ENCODE measurements around the gene OLIG3. TPM values are rescaled to one million over a fixed set of nuclear protein-coding genes. Genes with fewer than 3 reads are reported as not detected.

Gene OLIG3
- total RNA-seq, 1 donor from 2014 or later = not detected

GRCh38 chr6:137491478-137491877, 2.7 kb downstream of the OLIG3 start:
- TF ChIP-seq CTCF (IDR thresholded peaks at IDR 0.05) = no peak
- CTCF ChIA-PET = no interaction called here
- Mint-ChIP-seq H3K9me3 (no peaks in the 10 kb centered on the region), H3K27me3 (peaks cover 82% of the 10 kb centered on the region), H3K27ac (no peak overlapping the region), H3K4me3 (no peak overlapping the region), H3K4me1 (peaks cover 64% of the 10 kb centered on the region), H3K36me3 (ENCODE audit: low read depth) (no peaks in the 10 kb centered on the region)
- DNase-seq (no peak), ATAC-seq (ENCODE audit: low read depth) (no peak)
- intact Hi-C loops (cut with micrococcal nuclease) = loop anchor here (5.0 kb wide), 1 partner anchor 569 kb away; the partner anchor contains the start of gene SLC35D3
- POLR2A ChIA-PET = no interaction called here

DNA sequence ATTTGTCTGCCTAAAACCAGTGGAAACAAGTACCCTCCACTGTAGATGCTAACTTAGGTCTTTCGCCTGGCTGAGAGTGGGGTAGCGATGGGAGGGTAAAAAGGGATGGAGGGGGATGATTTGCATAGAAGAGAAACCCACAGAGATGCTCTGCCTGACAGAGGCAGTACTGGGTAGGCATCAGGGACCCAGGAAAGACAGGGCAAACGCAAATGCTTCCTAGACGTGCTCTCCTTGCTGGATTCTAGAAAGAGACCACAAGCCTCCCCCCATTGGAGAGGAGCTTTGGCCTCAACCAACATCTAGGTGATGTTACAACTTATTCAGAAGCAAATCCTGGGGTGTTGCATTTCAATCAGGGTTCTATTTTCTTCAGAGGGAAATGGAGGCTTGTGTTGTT, 3.2 kb downstream of the OLIG3 start:
- Mint-ChIP-seq H3K27me3 (peaks cover 81% of the 10 kb centered on the region), H3K4me1 (peaks cover 59% of the 10 kb centered on the region), H3K27ac (no peak overlapping the region), H3K36me3 (ENCODE audit: low read depth) (no peaks in the 10 kb centered on the region), H3K9me3 (no peaks in the 10 kb centered on the region), H3K4me3 (no peak overlapping the region)
- TF ChIP-seq CTCF (IDR thresholded peaks at IDR 0.05) = no peak
- intact Hi-C loops (cut with micrococcal nuclease) = loop anchor here (5.0 kb wide), 1 partner anchor 569 kb away; the partner anchor contains the start of gene SLC35D3
- ATAC-seq (ENCODE audit: low read depth) (no peak), DNase-seq (no peak)
- ChIA-PET CTCF (no interaction called here), POLR2A (no interaction called here)

DNA sequence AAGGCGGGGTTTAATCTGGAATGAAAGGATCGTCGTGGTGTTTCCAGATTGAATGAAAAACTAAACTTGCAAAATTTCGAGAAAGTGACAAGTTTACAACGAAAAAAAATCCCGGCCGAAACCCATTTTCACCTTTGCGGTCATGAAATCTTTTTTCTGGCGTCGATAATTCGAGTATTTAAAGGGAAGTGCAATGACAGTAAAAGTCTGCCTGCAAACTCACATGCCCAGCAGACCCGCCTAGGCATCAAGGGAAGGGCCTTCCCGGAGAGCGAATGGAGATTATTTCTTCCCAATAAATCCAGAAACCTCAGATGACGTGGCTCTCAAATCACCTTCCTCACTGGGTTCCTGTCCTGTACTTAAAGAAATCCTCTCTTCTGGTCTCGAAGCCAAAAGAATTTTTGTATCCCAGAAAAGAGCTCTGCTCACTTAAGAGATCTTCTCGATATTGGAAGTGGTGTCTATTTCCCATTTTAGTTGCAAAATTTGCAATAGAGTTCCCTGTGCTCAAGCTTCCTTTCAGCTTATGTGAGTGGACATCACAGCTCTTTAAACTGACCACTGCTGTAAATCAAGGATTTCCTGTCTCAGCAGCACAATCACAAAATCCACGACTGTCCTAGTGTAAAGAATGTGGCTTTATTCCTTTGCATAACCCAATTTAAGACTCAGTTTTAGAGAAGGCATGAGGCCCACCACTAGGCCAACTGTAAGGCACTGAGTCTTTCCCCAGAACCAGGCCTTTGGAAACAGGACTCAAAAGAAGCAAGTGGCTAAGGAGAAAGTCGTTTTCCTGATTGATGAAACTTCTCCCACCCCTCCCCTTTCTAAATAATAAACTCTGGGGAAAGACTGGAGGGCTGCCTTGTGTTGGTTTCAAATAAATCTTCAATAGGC, 3.9 kb downstream of the OLIG3 start:
- no peak for TF ChIP-seq CTCF (IDR thresholded peaks at IDR 0.05)

DNA sequence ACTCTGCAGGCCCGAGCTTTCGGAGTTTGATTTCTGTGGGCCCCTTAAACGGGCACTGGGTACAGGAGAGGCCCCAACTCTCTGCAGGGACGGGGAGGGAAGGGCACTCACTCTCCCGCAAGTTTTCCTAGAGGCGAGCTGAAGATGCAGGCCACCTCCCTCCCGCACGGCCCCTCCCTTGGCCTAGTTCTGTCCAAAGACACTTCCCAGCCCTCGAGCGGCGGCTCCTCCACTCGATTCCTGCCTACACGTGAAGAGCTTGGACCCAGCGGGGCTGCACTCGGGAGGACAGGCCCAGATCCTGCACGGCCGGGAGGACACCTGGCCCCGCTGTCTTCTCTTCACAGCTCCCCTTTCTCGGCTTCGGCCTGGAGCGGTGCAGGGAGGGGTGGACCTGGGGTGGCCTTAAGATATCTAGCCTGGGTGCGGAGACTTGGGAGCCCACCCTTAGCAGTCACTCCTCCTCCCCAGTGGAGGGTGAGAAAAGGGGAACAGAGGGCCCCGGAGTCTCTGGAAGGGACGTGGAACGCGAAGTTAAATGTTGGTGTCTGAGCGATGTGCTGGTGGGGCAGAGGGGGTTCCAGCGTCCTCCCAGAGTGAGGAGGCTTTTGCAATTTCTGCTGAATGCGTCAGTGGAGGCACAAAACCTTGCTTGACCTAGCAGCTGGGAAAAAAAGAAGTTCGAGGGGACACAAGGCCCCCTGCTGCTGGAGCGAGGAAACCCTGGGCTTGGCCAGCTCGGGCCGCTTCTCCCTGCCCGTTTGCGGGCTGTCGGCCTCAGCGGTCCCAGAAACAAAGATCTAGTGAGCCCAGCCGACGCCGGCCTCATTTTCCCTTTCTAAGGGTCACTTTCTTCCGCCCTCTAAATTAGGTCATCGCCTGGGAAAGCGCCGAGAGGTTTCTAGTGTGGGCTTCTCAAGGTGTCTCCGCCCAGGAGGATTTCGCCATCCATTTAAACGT, 4.9 kb downstream of the OLIG3 start:
- no peak for TF ChIP-seq CTCF (IDR thresholded peaks at IDR 0.05)
- Mint-ChIP-seq H3K36me3 (ENCODE audit: low read depth) (no peaks in the 10 kb centered on the region), H3K27ac (no peak overlapping the region), H3K4me3 (peak overlapping the region; percentile 33), H3K9me3 (no peaks in the 10 kb centered on the region), H3K27me3 (peaks cover 78% of the 10 kb centered on the region), H3K4me1 (peaks cover 47% of the 10 kb centered on the region)
- ChIA-PET CTCF (interaction anchor here (1.1 to 1.6 kb wide), 2 partner anchors 395 to 413 kb away, joined by 4 to 5 read pairs; no protein-coding TSS in a partner anchor), POLR2A (interaction anchor here (1.2 kb wide), 1 partner anchor 113 kb away, joined by 3 read pairs; no protein-coding TSS in a partner anchor)
- no peak for DNase-seq
- intact Hi-C loops (cut with micrococcal nuclease) = loop anchor here (1.0 to 5.0 kb wide), 7 partner anchors 8 to 567 kb away; partner anchors contain the start of gene SLC35D3
- ATAC-seq (ENCODE audit: low read depth) = peak; percentile 10

More for the DNA sequence above, 3.9 kb downstream of the OLIG3 start:
- POLR2A ChIA-PET = no interaction called here
- intact Hi-C loops (cut with micrococcal nuclease) = loop anchor here (5.0 kb wide), 1 partner anchor 568 kb away; the partner anchor contains the start of gene SLC35D3
- CTCF ChIA-PET = interaction anchor here (1.1 to 1.6 kb wide), 2 partner anchors 396 to 414 kb away, joined by 4 to 5 read pairs; no protein-coding TSS in a partner anchor
- Mint-ChIP-seq H3K36me3 (ENCODE audit: low read depth) (no peaks in the 10 kb centered on the region), H3K27ac (no peak overlapping the region), H3K9me3 (no peaks in the 10 kb centered on the region), H3K4me1 (peaks cover 56% of the 10 kb centered on the region), H3K4me3 (peak overlapping the region; percentile 46), H3K27me3 (peaks cover 83% of the 10 kb centered on the region)
- no peak for DNase-seq
- no peak for ATAC-seq (ENCODE audit: low read depth)
